Stimulated activated CD4-positive, alpha-beta T cell treated with anti-CD3 and anti-CD28 coated beads, Interleukin-4, amount 100 ng/mL, for 1 hour (primary cell): ENCODE results near the gene GNAZ.

Source experiments
- DNase-seq: peaks from one replicate; pipeline ENCODE4 v3.0.0-alpha.2; 2020

The GNAZ gene

DNA sequence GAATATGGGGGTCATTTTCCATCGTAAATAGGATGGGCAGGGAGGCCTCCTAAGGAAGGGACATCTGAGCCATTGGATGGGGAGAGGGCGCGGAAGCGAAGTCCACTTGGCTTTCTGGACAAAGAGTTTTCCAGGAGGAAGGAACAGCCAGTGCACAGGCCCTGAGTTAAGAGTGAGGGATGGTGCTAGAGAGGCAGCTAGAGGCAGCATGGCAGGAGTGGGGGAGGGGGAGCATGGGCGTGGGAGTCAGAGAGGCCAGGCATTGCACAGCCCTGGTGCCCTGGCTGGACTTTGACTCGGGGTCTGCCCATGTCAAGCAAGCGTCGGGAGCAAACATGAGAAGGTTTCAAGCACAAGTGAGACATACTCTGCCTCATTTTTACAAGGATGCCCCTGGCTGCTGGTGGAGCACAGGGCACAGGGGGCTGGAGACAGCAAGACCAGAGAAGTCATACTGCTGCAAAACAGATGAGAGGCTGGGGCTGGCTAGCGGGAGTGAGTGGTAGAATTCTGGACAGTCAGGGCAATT, 9.0 kb downstream of the GNAZ start:
- DNase-seq = no peak

DNA sequence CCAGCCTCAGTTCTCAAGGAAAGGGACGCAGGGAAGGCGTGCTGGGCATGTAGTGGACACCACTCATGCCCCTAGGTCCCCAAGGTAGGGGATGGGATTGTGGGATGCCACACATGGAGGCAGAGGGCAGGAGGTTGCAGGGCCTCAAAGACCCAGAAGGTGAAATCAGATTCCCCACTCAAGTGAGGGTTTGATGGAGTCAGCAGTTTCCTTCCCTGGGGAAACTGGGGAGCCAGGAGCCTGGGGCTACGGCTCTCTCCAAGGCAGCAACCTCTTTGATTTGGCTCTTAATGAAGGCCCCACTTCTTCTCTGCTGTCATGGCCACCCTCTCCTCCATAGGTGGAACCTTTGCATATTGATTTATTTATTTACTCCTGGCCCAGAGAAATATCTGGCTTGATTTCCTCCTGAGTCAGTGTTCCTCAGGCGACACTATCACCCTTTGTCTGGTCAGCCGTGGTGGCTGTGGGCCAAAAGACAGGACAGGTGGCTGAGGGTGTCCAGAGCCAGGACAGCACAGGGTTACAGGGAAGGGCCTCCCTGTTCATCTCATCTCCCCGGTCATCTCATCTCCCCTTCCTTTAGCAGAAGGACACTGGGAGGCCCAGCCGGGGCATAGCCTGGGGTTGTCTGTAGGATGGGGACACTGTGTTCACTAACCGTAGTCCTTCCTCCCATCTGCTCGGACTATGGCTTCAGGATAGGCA, 9.6 kb downstream of the GNAZ start:
- no peak for DNase-seq

DNA sequence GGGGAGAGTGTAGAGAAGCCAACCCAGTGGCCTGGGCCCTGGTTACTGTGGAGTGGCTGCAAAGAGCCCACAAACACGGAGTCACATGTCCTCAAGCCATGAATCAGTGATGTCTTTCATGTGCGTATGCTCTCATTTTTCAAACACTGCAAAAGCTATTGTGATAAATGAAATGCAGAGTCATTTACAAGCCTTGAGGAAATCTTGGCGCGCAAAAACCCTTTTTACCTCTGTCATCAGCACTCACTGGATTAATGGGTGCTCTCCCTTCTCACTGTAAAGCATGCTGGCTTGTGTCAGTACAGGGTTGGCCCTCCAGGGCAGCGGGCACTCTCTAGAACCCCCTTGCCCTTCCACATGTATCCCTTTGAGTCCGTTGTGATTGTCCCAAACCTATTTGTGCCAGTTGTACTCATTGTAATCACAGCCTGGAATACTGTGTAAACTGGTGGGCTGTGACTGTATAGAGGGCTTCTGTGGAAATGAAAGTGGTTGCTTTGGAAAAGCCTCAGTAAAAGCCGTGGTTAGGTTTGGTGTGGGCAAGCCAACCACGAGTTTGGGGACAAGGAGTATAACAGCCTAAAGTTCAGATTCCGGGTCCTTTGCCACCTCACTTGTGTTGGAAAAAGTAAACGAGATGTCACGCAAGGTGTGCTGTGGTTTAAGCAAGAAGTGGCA, 10.4 kb downstream of the GNAZ start:
- DNase-seq = no peak

DNA sequence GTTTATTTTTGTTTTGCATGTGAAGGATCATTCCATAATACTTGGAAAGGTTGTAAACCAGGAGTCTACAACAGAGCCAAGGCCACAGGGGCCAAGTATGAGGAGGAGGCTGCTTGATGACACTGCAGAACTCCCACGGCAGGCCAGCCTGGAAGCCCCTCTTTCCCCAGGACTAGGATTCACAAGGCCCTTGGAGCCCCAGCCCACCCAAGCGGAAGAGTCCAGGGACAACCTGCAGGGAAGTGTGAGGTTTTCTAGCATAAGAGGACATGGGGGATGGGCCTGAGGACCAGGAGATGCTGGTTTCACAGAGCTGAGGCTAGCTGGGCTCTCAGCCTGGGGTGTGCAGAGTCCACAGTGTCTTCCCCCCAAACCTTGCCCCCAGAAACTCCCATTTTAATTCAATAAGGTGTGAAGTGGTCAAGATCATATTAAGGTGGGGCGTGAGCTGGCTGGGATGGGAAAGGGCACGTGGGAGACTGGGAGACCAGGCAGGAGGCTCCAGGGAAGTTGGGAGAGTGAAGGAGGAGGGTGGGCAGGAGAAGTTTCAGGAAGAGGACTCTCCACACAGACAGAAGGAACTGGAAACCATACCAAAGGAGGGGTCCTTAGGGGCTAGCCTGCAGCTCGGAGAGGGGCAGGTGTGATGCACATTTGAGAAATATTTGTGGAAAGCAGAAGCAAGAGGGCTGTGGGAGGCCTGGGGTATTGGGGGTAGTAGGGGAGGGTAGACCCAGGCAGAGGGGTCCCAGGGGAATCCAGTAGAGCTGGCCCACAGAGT, 12.4 kb downstream of the GNAZ start:
- DNase-seq = no peak

DNA sequence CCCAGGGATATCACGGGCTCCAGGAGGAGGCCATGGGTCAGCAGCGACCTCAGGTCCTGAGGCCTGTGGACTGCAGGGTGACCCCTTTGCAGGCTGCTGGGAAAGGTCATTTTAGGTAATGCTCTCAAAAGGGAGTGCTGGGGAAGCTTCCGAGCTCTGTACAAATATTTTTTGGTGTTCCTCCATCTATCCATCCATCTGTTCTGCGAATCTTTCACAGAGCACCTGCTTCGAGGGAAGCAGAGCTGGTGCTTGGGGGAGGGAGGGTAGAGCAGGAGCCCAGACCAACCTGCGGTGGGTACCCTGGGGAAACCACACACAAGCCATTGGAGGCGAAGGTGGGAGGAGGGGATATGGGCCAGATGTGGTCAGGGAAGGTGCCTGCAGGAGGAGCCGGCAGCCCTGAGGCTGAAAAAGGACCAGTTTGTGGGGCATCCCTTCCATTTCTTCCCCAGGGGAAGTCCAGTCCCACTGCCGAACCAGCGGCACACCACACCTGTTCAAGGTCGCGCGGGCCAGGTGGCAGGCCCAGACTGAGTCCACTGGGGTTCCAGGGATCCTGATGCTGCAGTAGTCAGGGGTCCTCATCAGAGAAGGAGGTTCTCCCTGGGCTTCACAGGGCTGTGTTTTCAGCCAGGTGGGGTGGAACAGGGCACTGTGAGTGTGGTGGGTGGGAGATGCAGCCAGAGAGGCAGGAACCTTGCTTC, 13.1 kb downstream of the GNAZ start:
- DNase-seq = no peak

DNA sequence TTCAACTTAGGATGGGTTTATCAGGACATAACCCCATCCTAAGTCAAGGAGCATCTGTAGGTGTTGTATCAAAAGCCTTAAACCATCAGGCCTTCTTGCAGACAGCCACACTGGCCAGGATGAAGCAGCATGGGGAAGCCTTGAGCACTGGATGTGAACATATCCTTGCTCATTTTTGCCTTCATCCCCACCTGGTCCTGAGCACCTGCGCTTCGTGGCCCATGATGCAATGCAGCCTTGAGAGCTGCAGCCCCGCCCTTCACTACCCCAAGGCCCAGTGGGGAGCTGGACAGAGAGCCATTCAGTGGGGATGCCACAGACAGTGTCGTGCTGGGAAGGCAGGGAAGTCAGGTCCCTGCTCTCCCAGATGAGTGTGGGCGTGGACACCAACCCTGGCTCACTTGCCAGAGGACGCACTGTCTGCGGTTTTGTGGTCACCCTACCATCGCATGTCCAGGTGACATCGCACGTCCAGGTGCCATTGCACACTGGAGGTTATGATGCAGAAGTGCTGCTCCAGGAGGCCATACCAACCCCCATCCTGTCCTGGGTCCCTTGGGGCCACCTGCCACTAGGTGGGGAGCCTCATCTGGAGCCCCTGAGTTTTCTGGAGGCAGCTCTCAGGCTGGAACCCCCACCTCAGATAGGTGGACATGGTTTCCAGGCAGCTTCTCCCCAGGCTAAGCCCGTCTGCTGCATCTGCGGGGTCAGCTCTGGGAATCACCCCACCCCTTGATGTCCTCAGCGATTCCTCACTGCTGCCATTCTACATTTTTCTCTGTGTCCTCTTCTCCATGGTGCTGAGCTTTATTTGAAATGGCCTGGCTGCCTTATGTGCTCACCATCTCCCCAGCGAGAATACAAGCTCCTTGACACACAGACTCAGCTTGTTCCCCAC, 14.4 kb downstream of the GNAZ start:
- DNase-seq = no peak

DNA sequence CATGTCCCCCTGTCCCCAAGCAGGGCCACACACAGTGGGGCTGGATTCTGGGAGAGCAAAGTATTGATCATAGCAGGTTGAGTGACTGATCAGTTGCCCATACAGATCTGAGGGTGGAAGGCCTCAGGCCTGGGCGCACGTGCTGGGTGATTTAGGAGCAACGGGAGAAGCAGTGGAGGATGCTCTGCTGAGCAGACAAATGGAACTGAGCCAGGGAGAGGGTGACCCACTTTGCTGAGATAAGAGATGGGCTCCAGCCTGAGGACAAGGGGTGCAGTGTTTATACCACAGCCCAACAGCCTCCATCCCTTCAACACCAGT, 15.0 kb downstream of the GNAZ start:
- no peak for DNase-seq

DNA sequence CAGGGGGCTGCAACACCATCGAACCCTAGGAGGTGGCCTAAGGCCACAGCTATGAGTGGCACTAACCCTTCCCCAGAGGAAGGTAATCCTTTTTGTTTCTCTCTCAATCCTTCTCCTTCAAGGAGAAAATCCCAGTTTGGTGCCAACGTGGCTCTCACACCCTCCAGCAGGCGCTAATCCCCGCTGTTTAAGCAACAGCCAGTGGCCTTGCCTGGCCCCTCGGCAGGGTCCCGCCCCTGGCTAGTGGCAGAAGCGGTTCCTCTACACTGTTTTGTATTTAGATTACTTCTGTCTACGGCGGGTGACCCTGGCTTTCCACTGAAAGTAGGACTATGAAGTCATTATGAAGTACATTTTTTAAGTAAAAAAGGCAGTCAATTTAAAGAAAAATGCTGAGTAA, 15.5 kb downstream of the GNAZ start:
- DNase-seq = no peak

DNA sequence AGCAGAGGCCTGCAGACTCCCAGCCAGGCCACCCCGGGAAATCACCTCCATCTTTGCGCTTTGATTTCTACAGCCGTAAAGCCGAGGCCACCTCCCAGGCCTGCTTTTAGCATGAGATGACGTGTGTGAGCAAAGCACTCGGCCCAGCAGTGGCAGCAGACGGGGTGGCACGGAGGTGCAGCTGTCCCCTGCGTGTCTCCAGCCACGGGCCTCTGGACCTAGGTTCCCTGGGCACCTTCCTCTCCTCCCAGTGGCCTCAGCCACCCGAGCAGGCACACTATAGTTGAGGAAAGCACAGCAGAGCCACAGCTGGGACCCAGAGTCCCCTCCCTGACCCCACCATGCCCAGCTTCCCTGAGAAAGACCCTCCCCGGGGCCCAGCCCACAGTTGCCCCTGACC, 15.9 kb downstream of the GNAZ start:
- DNase-seq = no peak

DNA sequence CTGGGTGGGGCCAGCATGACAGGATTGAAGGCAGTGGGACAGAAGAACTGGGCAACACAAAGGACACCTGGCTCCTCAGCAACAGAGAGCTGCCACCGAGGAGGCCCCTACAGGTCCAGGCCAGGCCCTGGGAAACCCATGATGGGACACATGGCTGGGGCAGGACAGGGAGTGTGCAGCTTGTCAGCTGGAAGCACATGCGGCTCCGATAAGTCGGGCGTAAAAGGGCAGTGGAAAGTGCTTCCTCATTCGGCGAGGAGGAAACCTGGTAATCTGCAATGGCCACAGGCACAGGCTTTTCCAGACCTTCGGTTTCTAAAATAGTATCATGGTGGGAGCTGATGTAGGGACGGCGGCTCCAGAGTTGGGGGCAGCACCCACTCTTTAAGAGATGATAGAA, 16.5 kb downstream of the GNAZ start:
- no peak for DNase-seq

DNA sequence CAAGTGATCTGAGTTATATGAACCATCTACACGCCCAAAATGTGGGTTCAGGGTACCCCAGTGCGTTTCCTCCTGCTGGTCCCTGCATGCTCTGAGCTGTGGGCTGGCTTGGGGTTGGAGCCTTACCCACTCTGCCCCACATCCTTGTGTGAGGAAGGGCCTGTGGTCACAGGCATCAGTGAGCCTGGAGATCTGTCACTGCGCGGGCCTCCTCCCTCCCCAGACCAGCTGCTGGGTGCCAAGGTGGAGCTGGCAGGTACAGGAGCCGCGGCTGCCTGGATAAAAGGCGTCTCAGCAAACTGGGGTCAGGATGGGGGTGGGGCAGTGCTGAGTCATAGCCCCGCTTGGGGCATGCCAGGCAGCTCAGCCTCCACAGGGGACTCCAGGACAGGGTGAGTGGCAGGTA, 17.9 kb downstream of the GNAZ start:
- DNase-seq = peak; percentile 11

DNA sequence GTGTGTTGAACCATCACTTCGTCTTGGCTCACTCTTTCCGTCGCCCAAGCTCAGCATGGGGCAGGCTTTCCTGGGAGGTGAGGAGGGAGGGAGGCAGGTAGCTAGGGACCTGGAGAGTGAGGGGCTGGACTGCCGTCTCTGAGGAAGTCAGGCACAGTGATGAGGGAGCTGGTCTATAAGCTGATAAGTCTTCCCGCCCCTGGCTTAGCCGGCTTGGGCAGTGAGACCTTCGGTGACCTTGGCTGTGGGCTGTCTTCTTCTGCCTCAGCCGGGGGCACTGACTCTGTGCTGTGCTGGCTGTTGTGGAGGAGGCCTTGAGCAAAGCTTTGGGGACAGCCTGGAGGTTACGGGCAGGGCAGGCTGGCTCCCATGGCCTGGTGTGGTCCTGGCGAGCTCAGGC, 18.7 kb downstream of the GNAZ start:
- no peak for DNase-seq

DNA sequence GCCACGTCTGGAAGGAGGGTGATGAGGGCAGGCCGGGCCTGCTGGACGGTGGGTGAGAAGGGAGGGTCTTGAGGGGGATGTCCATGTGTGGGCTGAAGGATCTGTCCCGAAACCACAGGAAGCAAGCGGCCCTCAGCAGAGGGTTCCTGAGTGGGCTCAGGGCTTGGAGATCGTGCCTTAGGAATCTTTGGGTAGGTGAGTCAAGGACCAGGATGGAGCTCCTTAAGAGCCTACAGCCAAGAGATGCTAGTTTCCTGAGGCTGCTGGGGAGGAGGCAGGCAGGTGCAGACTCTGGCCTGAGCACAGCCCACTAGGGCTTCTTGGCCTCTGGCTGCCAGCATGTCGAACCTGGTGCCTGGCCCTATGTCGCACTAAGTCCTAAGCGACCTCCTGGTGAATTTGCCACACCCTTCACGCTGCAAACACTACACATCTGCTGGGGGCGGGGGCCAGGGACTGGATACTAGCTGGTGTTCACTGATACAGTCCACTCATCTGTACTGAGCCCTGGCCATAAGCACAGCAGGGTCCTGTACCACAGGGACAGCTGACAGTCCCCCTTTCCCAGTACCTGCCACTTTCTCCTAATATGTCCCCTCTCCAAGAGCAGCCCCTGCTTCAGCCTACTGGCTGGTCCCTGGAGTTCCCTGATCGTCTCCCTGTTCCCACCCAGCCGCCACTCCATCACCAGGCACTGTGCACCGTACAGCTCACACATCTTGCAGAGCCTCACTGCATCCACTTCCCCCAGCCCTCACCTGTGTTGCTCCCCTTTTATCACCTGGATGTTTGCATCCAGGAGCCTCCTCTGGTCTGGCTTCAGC, 19.5 kb downstream of the GNAZ start:
- no peak for DNase-seq

DNA sequence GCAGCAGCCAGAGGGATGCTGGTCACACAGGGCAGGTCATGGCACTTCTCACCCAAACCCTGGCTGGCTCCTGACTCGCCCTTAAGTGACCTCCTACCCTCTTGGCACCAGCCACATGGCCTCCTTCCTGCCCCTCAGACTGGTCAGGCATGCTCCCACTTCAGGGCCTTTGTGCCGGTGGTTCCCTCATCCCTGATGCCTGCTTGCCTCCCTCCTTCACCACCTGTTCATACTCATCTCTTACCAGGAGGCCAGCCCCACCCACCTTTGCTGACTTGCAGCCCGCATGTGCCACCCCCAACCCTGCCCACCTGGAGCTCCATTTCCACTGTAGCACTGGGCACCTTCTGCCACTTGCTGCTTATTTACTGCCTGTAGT, 20.1 kb downstream of the GNAZ start:
- no peak for DNase-seq

DNA sequence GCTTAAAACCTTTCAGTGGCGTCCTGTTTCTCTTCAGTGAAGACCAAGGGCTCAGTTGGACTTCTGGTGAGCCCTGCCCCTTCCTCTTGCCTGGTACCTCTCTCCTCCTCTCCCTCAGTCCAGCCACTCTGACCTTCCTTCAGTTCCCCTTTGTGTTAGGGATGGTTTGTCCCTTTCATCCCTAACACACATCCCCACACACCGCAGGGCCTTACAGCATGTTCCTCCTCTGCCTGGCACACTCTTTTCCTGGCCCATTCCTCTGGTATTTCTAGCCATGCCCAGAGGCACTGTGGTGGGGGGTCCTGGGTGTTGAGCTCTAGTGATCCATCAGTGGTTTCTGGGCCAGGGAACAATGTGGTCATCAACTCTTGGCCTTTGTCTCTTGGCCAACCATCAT, 21.4 kb downstream of the GNAZ start:
- DNase-seq = no peak

DNA sequence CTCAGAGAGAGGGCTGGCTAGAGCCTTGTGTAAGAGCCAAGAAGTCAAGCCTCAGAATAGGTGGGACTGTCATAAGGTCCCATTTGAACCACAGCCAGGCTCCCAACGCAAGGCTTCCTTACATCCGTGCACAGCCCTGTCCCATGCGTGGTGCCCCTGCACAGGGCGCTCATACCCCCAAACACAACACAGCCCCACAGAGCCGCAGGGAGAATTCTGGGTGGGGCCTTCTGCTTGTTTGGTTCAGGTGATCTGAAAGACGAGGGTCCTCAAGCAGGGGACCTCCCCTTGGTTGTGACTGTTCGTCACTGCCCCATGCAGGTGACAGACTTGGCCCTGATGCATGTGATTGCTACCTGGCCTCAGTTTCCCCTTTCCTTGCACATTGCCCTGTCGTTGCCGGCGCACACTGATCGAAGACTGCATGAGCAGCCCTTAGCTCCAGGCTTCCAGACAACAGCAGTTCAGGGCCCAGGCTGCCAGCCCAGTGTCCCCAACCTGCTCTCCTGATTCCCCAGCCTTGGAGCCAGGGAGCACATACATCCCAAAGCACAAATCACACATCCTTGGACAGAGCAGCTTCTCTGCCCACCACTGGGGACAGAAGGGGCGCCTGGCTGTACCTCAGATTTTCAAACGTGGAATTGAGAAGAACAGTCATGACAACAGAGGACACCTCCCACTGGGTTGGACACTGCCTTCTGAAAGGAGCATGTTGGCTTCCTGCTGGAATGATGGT, 22.1 kb downstream of the GNAZ start:
- DNase-seq = no peak

DNA sequence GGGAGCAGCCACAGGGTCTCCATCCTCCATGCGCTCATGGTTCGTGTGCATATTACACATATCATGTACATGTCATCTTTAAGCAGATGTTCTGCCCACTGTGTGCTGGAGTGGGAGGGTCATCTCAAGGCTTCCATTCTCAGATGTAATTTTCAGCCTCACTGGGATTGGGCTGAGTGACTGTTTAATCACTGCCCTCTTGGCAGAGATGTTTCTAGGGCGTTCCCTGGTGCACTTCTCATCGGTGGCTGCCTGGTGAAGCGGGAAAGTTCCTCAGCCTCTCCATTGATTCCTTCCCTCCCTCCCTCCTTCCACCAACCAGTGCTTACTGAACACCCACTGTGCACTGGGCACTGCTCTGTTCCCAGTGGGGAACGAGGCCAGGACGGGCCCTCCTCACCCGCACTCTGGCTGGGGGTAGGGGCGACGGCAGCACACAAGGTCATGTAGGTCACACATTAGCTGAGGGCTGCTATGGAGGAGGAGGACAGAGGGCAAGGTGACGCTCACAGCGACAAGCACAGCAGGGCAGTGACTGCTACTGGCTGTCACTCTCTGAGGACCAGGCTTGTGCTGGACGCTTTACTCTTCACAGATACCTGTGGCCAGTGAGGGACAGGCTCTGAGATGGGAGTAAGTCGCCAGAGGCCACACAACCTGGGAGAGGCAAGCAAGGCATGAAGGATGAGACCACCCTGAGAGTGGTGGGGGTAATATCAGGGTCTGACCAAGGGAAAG, 22.9 kb downstream of the GNAZ start:
- no peak for DNase-seq

DNA sequence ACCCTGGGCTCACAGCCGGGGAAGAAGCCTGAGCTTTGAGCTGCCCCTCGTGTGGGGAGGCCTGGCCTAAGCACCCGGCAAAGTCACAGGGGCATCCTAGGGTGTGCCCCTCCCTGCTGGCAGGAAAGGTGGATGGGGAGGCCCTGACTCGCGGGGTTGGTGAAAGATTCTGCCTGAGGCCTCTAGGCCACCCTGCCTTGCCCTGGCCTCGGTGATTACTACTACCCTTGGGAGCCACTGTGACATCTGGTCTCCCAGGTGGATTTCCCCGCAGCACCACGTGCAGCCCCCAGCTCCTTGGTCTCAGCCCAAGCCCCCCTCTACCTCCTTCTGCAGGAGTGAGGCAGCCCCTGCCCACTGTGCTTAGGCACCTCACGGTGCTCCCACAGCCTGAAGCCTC, 23.9 kb downstream of the GNAZ start:
- no peak for DNase-seq

DNA sequence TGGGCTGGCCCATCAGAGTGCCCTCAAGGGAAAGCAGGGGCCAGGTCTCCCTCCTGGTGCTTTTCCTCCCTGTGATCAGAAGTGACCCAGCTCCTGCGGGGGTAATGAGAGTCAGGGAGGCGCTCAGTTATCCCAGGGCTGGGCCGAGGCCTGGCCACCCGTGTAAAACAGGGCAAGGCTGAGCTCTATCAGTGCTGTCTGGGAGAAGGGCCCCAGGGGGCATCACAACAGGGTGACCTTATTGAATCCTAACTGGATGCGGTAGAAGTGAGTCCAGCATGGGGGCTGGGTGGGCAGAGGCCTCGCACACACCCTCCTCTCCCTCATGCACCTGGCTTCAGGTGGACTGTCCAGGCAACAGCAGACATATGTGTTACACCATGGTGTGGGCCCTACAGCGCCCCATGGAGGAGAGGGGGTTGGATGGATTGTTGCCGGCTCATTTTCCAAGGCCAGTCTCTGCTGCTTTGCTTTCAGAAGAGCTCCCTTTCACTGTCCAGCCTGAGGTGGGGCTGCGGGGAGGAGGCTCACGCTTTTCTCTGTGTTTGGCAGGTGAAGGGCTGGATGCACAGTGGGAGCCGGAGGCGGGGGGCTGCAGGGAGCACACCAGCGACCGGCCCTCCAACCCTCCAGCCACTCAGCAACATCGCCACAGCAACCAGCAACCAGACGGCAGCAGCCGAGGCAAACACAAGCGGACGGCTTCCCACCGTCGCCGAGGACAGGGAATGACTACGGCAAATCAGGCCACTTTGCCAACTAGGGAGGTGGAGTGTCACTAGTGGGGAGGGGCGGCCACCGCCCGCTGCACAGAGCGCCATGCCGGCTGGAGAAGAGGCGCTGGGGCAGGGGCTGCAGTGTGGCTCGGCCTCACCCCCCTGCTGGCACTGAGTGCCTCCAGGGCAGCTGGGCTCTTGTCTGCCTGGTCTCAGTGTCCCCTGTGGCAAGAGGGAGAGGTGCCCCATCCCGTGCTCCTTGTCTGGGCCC, 24.7 kb downstream of the GNAZ start:
- DNase-seq = no peak
